Kidney epithelial cell (primary cell): Measurements from ENCODE around the gene DYRK1A. TPM values are rescaled to one million over a fixed set of nuclear protein-coding genes. Genes with fewer than 3 reads are reported as not detected.

Source experiments
- DNase-seq: peaks from one replicate; pipeline ENCODE4 v3.0.0-alpha.2; 2010; ENCODE audit warnings: low read depth
- H3K27me3 ChIP-seq: 2 replicates; pipeline ENCODE4 v1.6.0; 2011; ENCODE audit warnings: low read length; ENCODE audit not compliant: control insufficient read depth, insufficient read depth
- H3K36me3 ChIP-seq: 2 replicates; pipeline ENCODE4 v1.5.1; 2011; ENCODE audit warnings: low read length; ENCODE audit not compliant: control insufficient read depth, insufficient read depth
- H3K4me3 ChIP-seq: 2 replicates; pipeline ENCODE4 v1.5.1; 2011; ENCODE audit warnings: low read depth, mild to moderate bottlenecking, control low read depth, low read length
- total RNA-seq: library from RNA; depleted of rRNA; stranded (reverse); fragments of >200 nt; gene quantifications from 2 replicates; pipeline ENCODE4 v1.2.3, GENCODE V29; 2015
- TF ChIP-seq, protein P1 (sequence below): IDR thresholded peaks from 2 replicates; pipeline ENCODE4 v1.5.1; 2011; ENCODE audit warnings: mild to moderate bottlenecking, moderate library complexity, low read length, control low read depth, inconsistent platforms; ENCODE audit not compliant: insufficient read depth, poor library complexity, severe bottlenecking

Gene DYRK1A
- total RNA-seq, 1 donor from 2014 or later = 53.1 TPM

DNA sequence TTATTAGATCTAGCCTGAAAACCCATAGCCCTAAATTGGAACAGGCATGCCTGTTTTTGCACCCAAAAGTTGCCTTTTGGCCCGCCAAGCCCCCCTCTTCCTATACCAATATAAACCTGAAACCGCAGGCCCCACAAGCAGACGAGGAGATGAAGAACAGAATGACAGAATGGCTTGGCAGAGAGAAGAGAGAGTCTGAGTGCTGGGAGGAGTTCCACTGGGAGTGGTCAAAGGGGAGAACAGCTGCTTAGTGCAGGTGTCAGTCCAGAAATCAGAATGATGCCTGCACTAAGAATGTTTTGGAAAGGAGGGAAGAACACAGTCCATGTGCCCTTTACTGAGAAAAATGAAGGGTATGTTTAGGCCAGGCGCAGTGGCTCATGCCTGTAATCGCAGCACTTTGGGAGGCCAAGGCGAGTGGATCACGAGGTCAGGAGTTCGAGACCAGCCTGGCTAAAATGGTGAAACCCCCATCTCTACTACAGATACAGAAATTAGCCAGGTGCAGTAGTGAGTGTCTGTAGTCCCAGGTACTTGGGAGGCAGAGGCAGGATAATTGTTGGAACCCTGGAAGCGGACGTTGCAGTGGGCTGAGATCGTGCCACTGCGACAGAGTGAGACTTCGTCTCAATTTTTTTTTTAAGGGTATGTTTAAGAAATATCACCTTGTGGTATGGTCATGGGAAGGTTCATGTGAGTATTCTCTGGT lies 9.4 kb downstream of the DYRK1A start:
- Histone ChIP-seq H3K36me3 (no peaks in the 10 kb centered on the region), H3K4me3 (no peak overlapping the region), H3K27me3 (no peaks in the 10 kb centered on the region)
- DNase-seq = no peak
- TF ChIP-seq, protein P1, sequence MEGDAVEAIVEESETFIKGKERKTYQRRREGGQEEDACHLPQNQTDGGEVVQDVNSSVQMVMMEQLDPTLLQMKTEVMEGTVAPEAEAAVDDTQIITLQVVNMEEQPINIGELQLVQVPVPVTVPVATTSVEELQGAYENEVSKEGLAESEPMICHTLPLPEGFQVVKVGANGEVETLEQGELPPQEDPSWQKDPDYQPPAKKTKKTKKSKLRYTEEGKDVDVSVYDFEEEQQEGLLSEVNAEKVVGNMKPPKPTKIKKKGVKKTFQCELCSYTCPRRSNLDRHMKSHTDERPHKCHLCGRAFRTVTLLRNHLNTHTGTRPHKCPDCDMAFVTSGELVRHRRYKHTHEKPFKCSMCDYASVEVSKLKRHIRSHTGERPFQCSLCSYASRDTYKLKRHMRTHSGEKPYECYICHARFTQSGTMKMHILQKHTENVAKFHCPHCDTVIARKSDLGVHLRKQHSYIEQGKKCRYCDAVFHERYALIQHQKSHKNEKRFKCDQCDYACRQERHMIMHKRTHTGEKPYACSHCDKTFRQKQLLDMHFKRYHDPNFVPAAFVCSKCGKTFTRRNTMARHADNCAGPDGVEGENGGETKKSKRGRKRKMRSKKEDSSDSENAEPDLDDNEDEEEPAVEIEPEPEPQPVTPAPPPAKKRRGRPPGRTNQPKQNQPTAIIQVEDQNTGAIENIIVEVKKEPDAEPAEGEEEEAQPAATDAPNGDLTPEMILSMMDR = no peak

GRCh38 chr21:37378700-37379139 lies 12.1 kb downstream of the DYRK1A start:
- Histone ChIP-seq H3K27me3 (no peaks in the 10 kb centered on the region), H3K36me3 (no peaks in the 10 kb centered on the region), H3K4me3 (no peak overlapping the region)
- TF ChIP-seq, protein P1 = no peak
- DNase-seq = no peak

- DNase-seq = no peak
- no peaks in the 10 kb centered on the region for H3K36me3 ChIP-seq
- TF ChIP-seq, protein P1 = no peak
Observed at GRCh38 chr21:37380349-37381323, 14.1 kb downstream of the DYRK1A start.

DNA sequence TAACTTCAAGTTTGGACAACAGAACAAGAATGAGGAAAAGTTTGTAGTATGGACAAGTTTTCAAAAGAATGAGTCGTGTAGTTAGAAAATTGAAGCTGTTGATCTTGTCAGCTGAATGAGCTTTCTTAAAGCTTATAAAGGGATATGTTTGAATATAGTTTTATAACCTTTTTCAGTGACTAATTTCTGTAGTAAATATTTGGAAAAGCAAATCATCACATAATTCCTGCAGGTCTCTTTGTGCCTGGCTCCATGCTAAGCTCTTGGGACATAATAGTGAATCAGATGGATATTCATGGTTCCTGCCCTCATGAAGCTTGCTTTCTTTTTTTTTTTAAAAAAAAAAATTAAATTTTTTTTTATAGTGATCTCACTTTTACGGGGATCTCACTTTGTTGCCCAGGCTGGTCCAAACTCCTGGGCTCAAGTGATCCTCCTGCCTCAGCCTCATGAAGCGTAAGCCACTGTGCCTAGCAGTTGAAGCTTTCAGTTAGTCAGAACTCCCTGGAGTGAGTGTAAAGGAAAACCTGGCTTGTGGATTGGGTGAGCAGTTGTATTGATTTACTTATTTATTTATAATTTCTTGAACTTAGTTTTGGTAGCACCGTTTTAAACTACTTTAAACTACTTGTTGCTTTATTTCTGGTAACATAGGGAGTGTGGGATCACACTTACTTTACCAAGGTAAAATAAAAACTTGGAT lies 15.5 kb downstream of the DYRK1A start:
- no peak for DNase-seq
- H3K36me3 ChIP-seq = no peaks in the 10 kb centered on the region
- TF ChIP-seq, protein P1 = no peak
- no peaks in the 10 kb centered on the region for H3K27me3 ChIP-seq
- H3K4me3 ChIP-seq = no peak overlapping the region

More at GRCh38 chr21:37380349-37381323, 14.1 kb downstream of the DYRK1A start:
- no peak overlapping the region for H3K4me3 ChIP-seq
- H3K27me3 ChIP-seq = no peaks in the 10 kb centered on the region

DNA sequence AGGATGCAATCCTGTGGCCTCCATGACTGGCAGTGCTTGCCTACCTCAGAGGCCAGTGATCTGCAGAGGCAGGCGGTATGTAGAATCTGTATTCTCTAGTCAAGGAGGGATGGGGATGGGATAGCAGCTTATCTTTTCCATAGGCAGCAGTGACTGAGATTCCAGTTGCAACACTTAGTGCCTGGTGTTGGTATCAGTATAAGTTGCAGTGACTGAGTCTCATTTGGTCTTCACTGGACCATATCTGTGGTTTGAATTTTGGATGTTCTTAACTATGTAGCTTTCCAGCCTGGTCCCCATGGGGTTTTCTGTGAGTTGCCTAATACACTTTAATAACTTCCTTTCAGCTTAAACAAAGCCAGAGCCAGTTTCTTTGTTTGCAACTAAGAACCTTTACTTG lies 16.5 kb downstream of the DYRK1A start:
- H3K36me3 ChIP-seq = no peaks in the 10 kb centered on the region
- H3K27me3 ChIP-seq = no peaks in the 10 kb centered on the region
- TF ChIP-seq, protein P1 = no peak
- no peak overlapping the region for H3K4me3 ChIP-seq
- no peak for DNase-seq
